NOMO-1 treated with dmso at 0.1 percent for 144 hours (cell line): ENCODE results near the gene FECH.
"Not testable (repeated sequence)": the region's sequence is repeated elsewhere in the genome, so short reads cannot be mapped to it uniquely, and the experiment has no call there.

Source experiments
- DNase-seq: peaks from one replicate; lab custom pipeline; 2025; ENCODE audit not compliant: unreplicated experiment; lab: John Stamatoyannopoulos, UW

FECH gene, protein sequence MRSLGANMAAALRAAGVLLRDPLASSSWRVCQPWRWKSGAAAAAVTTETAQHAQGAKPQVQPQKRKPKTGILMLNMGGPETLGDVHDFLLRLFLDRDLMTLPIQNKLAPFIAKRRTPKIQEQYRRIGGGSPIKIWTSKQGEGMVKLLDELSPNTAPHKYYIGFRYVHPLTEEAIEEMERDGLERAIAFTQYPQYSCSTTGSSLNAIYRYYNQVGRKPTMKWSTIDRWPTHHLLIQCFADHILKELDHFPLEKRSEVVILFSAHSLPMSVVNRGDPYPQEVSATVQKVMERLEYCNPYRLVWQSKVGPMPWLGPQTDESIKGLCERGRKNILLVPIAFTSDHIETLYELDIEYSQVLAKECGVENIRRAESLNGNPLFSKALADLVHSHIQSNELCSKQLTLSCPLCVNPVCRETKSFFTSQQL

DNA sequence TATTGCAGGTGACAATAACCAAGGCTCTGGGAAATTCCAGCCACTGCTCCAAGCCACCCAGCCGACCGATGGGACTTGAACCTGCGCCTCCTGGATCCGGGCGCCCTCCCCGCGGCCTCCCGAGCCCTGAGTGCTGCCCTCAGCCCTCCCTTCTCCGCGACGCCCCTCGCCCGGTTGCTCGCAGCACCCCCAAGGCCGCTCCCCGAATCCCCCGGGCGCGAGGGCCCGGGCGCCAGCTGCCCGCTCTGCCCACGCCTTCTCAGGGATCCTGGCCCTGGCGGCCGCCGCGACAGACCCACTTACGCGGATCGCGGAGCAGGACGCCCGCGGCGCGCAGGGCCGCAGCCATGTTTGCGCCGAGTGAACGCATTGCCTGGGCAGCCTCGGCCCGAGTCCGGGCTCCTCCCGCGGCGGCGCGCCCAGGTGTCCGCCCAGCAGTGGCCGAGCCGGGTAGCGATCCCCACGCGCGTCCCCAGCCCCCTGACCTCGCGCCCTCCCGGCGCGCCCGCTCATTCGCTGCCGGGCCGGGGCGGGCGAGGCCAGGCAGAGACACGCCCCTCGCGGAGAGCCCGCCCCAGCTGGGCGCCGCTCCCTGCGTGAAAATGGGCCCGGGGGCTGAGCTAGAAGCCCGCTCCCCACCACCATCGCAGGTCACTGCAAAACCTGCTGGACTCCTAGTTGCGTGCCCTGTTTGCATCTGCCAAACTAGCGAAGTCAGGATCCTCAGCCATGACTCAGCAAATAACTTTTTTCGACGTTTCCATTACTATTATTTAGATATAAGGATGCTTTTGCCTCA, at the start of gene FECH:
TSS of gene FECH (minus strand) at position 452 of the 799 bp plus-strand sequence. CDS start at position 370, 82 bp downstream.
- peak; percentile 60 for DNase-seq

DNA sequence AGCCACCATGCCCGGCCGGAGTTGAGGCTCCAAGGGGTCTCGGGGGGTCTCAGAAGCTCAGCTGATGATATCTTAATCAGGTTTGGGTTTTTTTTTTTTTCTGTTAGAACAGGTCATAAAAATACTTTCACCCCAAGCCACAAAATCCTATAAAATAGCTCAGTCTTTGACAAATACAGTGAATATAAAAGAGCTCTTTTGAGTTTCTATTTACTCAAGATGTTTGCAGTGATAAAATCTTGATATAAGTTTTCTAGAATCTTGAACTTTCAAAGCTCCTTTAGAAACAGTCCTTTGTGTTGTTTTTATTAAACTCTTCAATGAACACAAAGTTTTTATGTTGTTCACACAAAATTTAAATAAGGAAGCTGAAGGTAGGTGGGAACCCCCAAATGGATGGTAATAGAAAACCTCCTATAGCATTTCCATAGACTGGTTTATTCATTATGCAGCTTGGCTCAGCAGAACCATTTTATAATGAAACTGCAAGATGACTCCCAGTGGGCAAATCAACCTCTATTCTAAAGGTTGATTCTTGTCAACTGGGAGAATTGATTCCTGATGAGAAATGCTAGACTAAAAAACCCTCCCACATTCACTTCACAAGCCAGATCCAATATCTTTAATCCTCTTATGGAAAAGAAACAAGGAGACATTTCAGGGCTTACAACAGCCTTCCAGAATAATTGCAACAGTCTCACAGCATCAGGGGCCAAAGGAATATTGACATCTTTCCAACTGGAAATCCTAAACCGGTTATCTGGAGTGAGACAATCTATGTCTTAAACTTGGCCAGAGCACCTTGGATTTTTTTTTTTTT, 48.7 kb upstream of the FECH start:
- DNase-seq = no peak

DNA sequence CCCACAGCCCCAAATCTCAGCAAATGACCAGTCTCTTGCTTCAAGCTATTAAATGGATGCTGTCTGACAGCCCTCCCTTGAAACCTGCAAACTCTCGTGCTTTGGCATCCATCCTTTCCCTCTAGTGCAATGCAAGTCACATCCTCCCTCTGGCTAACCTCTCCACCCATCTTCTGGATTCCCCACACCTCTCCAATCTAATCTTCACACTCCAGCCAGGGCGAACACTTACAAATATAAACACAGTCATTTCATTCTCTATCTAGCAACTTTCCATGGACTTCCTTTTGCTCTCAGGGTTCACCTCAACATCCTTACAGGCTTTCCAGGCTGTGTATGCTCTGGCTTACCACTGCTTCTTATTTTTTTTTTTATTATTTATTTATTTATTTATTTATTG, 45.2 kb upstream of the FECH start:
- no peak for DNase-seq

DNA sequence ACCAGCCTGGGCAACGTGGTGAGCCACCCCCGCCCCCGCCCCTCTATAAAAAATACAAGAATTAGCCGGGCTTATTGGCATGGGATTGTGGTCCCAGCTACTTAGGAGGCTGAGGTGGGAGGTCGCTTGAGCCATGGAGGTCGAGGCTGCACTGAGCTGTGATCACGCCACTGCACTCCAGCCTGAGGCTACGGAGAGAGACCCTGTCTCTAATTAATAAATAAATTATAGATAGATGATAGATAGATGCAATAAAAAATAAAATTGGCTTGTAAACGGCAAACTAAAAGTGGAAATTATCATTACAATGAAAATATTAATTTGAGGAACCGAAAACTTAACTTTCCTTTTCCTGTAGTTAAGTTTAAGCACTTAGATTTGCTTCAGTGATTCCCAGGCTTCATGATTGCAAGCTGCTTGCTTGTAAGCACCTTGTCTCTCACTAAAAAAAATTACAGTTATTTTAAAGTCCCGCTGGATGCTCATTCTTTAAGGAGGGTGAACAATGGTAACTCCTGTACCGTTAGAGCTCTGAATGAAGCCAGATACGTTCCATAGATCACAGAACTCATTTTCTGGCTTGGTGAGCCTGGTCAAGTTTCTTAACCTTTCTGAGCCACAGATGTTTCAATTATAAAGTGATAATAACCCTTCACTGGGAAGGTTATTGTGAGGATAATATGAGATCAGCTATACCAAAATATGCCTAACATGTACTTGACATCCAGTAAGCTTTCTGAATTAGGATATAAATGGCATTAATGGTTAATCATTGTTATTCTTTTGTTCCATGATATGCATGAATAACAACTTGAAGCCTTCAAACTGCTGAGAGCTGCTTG, 44.5 kb upstream of the FECH start:
- DNase-seq = no peak

DNA sequence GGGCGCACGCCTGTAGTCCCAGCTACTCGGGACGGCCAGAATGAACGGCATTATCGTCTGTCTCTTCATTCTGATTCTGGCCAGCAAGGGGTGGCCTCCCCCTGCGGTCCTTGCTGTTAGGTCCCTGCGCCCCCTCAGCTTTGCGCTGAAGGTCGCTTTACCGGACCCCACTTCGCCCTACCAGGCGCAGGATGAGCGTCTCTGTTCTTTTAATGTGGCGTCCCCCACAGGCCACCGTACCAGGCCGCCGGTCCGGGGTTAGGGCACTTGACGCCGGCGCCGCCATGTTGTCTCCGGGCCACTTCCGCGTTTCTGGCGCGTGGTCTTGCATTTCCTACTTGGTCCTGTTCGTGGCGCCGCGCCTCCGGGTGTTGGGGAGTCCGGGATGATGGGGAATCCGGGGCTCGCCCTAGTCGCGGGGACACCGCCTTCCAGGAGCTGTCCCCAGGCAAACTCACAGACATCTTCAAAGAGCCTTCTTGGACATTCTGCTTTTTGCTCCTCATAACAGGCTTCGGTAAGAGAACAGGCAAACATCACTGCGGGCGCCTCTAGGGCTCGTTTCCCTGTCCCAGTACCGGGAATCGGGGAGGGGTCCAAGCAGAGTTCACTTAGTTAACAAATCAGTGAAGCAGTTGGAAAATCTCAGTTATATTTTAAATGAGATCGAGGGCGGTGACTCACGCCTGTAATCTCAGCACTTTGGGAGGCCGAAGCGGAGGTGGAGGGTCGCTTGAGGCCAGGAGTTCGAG, 43.7 kb upstream of the FECH start:
- DNase-seq = peak; percentile 84

DNA sequence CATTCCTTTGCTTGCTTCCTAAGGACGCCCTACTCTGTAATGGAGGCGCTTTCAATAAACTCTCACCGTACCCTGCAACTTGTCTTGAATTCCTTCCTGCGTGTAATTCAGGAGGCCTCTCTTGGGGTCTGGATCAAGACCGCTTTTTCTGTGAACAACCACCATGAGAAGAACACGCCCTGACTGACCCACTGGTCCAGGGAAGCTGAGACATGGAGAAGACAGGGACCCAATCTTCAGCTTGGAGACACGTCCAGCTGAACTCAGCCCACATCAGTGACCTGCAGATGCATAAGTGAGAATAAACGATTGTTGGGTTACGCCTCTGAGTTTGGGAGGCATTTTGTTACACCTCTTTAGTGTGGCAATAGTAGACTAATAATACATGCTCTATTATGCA, 42.9 kb upstream of the FECH start:
- DNase-seq = no peak

DNA sequence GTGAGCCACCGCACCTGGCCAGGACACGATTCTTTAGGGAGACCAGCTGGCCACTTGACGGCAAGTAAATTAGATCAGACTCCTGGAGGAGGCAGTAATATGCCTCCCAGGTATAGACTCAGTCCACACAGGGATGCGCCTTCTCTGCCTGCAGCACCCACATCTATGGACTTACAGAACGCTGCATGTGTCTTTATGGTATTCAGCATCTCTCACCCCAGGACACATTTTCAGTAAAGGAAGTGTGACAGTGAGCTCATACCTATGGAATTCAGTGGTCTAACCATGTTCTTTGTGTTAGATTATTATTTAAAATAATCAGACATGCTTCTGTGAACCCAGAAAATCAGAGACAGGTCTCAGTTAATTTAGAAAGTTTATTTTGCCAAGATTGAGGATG, 41.0 kb upstream of the FECH start:
- DNase-seq = no peak

DNA sequence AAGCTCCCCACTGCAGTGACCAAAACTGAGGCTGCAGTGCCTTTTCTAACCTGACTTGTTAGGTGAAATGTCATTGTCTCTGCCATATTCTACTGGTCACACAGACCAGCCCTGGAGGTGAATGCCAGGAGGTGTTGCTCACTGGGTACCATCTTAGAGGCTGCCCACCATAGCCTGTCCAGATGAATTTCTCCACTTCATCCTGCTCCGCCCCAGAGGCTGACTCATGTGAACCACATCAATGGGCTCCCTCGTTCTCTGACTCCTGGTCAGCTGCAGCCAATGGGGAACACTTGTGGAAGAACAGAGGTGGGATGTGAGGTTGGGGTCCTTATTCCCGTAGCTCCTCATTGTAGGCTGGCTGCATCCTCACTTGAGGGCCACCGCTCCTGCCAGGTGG, 38.5 kb upstream of the FECH start:
- no peak for DNase-seq

DNA sequence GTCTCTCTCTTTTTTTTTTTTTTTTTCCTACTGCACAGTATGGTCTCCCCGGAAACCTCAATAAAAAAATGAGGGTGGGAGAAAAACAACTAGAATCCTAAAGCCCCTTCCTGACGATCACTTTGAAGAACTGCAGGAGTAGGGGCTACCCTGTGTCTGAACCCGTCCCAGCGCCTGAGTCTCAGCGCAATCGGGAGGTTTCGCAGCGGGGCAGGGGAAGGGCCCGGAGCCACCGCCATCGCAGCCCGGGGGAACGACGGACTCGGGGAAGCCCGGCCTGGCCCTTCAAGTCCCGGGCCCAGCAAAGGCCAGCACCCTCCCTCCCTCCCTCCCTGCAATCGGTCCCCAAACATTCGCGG, 34.7 kb upstream of the FECH start:
- no peak for DNase-seq

DNA sequence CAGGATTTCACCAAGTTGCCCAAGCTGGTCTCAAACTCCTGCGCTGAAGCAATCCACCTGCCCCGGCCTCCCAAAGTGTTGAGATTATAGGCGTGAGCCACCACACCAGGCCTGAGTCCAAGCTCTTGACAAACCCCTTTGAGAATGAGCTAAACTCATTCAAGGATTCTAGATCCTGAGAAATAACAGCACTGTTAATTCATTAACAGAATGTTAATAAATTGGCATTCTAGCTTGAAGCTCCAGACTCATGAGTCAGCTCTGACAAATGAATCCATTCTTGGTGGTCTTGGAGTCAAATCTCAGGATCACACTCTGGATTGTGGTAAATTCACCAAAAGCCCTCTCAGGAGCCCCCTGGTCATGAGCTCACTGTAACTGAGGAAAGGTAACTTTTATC, 33.4 kb upstream of the FECH start:
- DNase-seq = no peak

DNA sequence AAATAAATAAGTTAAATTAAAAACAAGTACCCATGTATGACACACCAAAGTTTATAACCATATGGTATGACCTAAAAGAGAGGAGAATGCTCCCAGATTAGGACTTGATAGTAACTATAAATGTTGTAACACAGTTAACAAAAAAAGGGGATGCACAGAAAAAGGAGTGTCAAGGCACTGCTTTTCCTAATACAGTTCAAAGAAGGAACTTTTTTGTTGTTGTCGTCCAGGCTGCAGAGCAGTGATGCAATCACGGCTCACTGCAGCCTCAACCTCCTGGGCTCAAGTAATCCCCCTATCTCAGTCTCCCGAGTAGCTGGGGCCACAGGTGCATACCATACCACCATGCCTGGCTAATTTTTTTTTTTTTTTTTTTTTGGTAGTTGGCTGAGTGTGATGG, 32.4 kb upstream of the FECH start:
- no peak for DNase-seq

DNA sequence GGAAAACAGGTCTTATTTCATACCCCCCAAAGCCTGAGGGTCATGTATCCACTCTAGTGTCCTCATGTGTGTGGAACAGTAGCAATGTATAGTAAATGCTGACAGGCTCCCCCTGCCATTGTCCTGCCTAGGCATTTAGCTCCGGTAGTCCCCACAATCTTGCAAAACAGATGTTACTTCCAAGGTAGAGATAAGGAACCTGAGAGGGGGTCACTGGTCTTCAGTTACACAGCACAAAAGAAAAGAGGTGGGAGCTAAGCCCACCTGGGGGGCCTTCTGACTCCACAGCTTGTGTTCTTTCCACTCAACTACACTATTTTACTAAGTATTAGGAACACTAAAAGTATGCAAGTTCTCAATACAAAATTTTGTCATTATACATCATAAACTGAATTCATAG, 17.4 kb upstream of the FECH start:
- DNase-seq = no peak

DNA sequence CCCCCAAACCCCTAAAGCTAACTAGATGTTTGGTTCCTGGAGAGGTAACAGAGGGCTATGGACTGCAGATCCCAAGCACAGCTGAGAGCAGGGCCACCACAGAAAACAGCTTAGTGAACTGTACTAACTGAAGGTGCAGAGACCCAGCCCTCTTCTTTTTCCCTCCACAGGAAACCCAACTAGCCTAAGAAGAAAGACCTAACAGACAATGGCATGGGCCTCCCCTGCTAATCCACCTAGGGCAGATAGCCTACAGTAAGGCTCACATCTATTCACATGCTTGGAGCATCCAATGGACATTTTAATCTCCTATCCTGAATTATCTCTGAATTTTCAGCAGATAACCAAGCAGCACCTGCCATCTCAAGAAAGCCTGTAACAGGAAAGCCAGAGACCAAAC, 8.8 kb upstream of the FECH start:
- no peak for DNase-seq

DNA sequence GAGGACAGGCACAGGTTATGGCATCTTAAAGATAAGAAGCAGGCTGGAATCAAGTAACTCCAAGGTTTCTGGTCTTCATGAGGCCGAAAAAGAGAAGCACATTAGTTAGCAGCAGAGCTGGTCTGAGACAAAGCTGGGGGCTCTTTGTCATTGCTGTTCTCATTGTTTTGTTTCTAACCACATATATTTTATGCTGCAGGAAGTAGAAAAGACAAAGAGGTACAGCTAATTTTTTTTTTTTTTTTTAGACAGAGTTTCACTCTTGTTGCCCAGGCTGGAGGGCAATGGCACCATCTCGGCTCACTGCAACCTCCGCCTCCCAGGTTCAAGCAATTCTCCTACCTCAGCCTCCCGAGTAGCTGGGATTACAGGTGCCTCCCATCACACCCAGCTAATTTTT, 6.2 kb upstream of the FECH start:
- not testable (repeated sequence) for DNase-seq

DNA sequence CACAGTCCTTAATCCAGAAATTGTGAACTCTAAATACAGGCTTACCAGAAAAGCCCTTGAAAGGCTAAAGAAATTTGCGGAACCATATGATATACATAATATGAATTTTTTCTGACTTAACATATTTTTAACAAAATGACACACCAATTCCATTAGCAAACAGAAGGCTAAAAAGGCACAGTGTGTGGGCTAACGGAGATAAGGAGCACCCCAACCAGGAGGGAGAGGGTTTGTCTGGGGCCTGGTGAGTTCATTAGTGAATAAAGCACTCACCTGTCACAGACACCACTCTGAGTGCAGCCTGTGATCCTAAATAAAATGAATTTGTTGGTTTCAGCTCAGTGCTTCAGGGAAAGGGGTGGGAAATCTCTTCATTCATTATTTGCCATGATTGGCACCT, 2.7 kb upstream of the FECH start:
- DNase-seq = no peak

DNA sequence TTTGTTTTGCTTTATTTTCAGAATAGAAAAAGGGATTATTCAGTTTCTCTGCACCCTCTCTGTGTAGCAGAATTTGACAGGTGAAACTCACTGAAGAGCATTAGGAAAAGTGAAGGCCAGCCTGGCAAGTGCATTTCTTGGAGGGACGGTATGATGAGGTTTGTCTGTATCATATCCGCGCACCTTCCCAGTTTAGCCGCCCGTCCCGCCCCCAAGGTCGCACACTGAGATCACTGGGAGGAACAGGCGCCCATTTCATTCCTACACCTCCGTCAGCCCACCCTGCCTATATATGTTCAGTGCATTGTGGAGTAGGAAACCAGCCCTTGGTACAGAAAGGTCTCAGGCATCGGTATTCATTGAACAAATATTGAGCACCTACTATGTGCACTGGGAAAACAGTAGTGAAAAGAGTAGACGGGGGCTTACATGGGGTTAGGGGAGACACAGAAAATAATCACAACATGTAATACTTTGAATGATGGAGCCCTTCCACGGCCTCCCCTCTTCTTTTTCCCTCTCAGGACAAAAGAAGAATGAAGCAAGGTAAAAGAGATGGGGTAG, 678 bp upstream of the FECH start:
- DNase-seq = no peak

DNA sequence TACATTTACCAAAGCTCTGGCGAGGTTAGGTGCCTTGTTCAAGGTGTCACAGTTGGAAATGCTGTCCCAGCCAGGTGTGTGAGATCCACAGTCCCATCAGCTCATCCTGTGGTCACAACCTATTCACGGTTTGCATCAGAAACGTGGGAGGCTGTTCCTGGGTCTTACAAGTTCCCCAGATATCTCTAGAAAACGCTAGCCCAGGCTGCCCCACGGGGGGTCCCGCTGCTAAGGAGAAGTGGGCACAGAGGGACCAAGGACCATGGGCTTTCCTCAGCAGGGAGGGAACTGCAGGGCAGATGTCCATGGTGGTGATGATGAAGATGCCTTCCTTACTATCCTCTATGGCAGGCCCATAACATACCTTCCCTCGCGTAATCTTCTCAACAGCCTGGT, 649 bp downstream of the FECH start:
- no peak for DNase-seq

DNA sequence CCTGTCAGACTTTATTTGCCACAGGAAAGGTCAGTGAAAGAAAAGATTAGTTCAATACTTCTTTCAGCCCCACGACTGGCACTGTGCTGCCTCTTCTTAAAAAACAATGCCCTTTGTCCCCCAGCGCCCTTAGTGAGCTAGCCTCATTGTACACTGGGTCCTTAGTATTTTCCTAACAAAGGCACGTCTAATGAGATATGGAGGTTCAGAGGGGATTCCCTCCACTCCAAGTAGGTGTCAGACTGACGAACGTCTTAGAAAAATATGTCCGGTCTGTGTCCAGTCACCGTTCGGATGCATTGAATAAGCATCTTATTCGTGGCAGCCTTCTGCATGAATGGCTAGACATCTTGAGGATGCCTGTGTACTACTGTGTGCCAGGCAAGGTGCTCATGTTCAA, 1.1 kb downstream of the FECH start:
- no peak for DNase-seq

DNA sequence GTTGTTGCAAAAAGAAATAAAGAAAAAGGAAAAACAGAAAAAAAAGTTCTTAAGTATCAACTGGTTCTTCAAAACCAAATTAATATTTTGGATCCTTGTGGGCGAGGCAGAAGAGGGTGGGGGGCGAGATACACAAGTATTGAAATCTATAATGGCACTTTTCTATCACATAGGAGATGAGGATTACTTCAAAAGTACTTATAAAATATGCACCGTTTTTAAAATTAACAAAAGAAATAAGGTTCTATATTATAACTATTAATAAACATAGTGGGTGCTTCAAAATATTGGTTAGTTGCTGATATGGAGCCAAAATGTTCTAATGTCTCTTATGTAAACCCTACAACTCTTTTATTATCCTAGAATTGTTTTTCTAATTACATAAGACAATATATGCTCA, 2.1 kb downstream of the FECH start:
- DNase-seq = no peak
